SJCRH30 (cell line): Measurements from ENCODE around the gene SERINC1. TPM values are rescaled to one million over a fixed set of nuclear protein-coding genes. Genes with fewer than 3 reads are reported as not detected.
"Not testable (repeated sequence)": the region's sequence is repeated elsewhere in the genome, so short reads cannot be mapped to it uniquely, and the experiment has no call there.

Experiments
- DNase-seq, 2 experiments: peaks; one replicate each; pipeline ENCODE4 v3.0.0-alpha.2; 2015 to 2020
- H3K27ac ChIP-seq: fragments of 250-450 bp; sonication (Bioruptor Pico); 2 replicates; pipeline ENCODE4 v1.5.1; 2020; ENCODE audit warnings: mild to moderate bottlenecking, moderate library complexity
- H3K27me3 ChIP-seq: fragments of 250-450 bp; sonication (Bioruptor Pico); 2 replicates; pipeline ENCODE4 v1.5.1; 2020; ENCODE audit warnings: mild to moderate bottlenecking, moderate library complexity
- H3K36me3 ChIP-seq: fragments of 250-450 bp; sonication (Bioruptor Pico); 2 replicates; pipeline ENCODE4 v1.5.1; 2020; ENCODE audit warnings: mild to moderate bottlenecking, moderate library complexity
- H3K4me1 ChIP-seq: fragments of 250-450 bp; sonication (Bioruptor Pico); 2 replicates; pipeline ENCODE4 v1.5.1; 2020; ENCODE audit warnings: mild to moderate bottlenecking, moderate library complexity
- H3K4me3 ChIP-seq: fragments of 250-450 bp; sonication (Bioruptor Pico); 2 replicates; pipeline ENCODE4 v1.5.1; 2020; ENCODE audit warnings: mild to moderate bottlenecking, moderate library complexity
- H3K9me3 ChIP-seq: fragments of 250-450 bp; sonication (Bioruptor Pico); replicated peaks from 2 replicates; pipeline ENCODE4 v1.5.1; 2020; ENCODE audit warnings: mild to moderate bottlenecking, moderate library complexity
- total RNA-seq: library from RNA; depleted of rRNA; stranded (reverse); fragments of >200 nt; shearing (Covaris generic); gene quantifications from 2 replicates; pipeline ENCODE4 v1.2.3, GENCODE V29; 2014

Gene SERINC1
- total RNA-seq, 1 experiment from 2014 or later = 76.7 TPM

DNA sequence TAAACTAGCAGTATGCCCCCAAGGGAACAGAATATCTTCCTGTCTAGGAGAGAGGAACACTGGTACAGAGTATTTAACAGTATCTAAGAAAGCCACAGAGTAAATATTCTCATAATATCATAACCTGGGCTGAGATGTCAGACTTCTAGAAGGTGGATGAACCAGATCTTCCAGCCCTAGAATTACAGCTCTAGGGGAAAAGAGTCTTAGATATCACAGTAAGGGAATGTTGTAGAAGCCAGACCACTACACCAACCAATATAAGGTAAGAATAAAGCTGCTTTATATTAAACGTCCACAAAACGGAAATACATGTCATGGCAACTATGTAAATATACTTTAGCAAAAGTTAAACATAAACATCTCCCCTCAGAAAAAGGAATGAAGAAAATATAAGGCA lies 12.4 kb downstream of the SERINC1 start:
- peaks cover 21% of the 10 kb centered on the region for H3K36me3 ChIP-seq
- no peaks in the 10 kb centered on the region for H3K27me3 ChIP-seq
- H3K4me1 ChIP-seq = no peaks in the 10 kb centered on the region
- no peak overlapping the region for H3K27ac ChIP-seq
- H3K9me3 ChIP-seq = no peaks in the 10 kb centered on the region
- no peak for DNase-seq
- H3K4me3 ChIP-seq = no peak overlapping the region

- Histone ChIP-seq H3K27ac (no peak overlapping the region), H3K27me3 (no peaks in the 10 kb centered on the region), H3K4me3 (no peak overlapping the region), H3K9me3 (no peaks in the 10 kb centered on the region), H3K4me1 (no peaks in the 10 kb centered on the region), H3K36me3 (peaks cover 32% of the 10 kb centered on the region)
- no peak for DNase-seq
Observed at GRCh38 chr6:122458087-122458486, 13.5 kb downstream of the SERINC1 start.

DNA sequence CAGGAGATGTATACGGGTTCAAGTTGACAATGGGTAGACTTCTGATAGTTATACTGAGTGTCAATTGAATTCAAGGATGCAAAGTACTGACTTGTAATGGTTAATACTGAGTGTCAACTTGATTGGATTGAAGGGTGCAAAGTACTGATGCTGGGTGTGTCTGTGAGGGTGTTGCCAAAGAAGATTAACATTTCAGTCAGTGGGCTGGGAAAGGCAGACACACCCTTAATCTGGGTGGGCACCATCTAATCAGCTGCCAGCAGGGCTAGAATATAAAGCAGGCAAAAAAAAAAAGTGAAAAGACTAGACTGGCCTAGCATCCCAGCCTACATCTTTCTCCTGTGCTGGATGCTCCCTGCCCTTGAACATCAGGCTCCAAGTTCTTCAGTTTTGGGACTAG lies 16.5 kb downstream of the SERINC1 start:
- H3K4me1 ChIP-seq, H3K9me3 ChIP-seq: not testable (repeated sequence)
- H3K36me3 ChIP-seq = peaks cover 43% of the 10 kb centered on the region

DNA sequence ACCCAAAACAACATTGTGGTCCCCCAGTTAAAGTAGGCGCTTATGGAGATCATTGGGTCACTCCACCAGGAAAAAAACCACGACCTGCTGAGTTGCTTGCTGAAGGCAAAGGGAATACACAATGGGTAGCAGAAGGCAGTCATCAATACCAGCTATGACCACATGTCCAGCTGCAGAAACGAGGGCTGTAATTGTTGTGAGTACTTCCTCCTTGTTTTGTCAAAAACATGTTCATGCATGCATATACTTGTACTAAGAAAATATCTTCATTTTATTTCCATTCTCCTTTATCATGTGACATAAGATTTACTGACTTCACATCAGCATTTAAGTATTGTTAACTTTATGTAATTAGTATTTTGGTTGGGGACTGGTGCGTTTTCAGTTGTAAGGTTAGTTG lies 16.9 kb downstream of the SERINC1 start:
- Histone ChIP-seq H3K4me3 (no peak overlapping the region), H3K27me3 (no peaks in the 10 kb centered on the region), H3K36me3 (peaks cover 43% of the 10 kb centered on the region), H3K4me1 (no peaks in the 10 kb centered on the region), H3K9me3 (no peaks in the 10 kb centered on the region), H3K27ac (no peak overlapping the region)
- no peak for DNase-seq

More for the DNA sequence above, 16.5 kb downstream of the SERINC1 start:
- H3K27me3 ChIP-seq, H3K27ac ChIP-seq, DNase-seq, H3K4me3 ChIP-seq: not testable (repeated sequence)

- H3K27ac ChIP-seq = no peak overlapping the region
- DNase-seq = no peak
- H3K27me3 ChIP-seq = no peaks in the 10 kb centered on the region
- H3K9me3 ChIP-seq = no peaks in the 10 kb centered on the region
- peaks cover 46% of the 10 kb centered on the region for H3K36me3 ChIP-seq
- no peak overlapping the region for H3K4me3 ChIP-seq
- H3K4me1 ChIP-seq = no peaks in the 10 kb centered on the region
Observed at GRCh38 chr6:122452509-122452908, 19.1 kb downstream of the SERINC1 start.

DNA sequence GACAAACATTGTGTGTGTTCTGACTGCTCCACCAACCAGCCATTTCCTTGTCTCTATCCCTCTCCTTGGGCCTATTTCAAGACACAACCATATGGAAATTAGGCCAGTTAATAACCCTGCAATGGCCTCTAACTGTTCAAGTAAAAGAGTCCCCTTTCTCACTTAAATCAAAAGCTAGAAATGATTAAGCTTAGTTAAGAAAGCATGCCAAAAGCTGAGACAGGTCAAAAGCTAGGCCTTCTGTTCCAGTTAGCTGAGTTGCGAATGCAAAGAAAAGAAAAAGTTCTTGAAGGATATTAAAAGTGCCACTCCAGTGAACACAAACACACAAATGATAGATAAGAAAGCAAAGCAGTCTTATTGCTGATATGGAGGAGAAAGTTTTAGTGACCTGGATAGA lies 22.5 kb downstream of the SERINC1 start:
- Histone ChIP-seq H3K4me3 (no peak overlapping the region), H3K27ac (no peak overlapping the region), H3K27me3 (no peaks in the 10 kb centered on the region), H3K36me3 (peaks cover 49% of the 10 kb centered on the region), H3K9me3 (no peaks in the 10 kb centered on the region), H3K4me1 (no peaks in the 10 kb centered on the region)
- DNase-seq = no peak

DNA sequence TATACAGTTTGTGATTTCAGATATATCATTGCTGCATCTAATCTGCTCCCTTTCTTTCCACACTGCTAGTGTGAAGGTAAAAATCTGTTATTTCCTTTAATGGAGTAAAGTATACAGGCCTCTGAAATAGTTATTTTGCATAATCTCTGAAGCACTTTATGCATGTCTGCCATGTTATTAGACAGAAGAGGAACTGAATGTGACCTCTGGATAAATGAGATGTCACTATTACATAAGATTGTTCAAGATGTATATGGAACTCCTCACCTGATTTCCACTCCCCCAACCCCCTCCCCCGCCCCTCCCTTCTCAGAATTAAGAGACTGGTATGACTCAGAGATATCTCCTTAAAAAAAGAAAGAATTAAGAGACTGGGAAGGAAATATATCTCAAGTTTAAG lies 26.3 kb downstream of the SERINC1 start:
- DNase-seq = no peak
- H3K9me3 ChIP-seq = no peaks in the 10 kb centered on the region
- no peaks in the 10 kb centered on the region for H3K4me1 ChIP-seq
- no peaks in the 10 kb centered on the region for H3K27me3 ChIP-seq
- peaks cover 48% of the 10 kb centered on the region for H3K36me3 ChIP-seq
- no peak overlapping the region for H3K27ac ChIP-seq
- H3K4me3 ChIP-seq = no peak overlapping the region

DNA sequence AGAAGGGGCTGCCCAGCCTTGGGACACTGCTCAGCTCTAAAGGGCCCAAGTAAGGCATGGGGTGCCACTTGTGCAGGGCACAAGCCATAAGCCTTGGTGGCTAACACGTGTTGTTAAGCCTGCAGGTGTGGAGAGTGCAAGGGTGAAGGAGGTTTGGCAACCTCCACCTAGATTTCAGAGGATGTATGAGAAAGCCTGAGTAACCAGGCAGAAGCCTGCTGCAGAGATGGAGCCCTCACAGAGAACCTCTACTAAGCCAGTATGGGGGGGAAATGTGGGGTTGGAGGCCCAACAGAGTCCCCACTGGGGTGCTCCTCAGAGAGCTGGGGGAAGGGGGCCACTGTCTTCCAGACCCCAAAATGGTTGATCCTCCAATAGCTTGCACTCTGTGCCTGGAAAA lies 32.6 kb downstream of the SERINC1 start:
- peak in 1 of 2 experiments; percentile 7 for DNase-seq
- no peaks in the 10 kb centered on the region for H3K27me3 ChIP-seq
- peaks cover 64% of the 10 kb centered on the region for H3K36me3 ChIP-seq
- H3K27ac ChIP-seq = no peak overlapping the region
- H3K4me1 ChIP-seq = no peaks in the 10 kb centered on the region
- H3K9me3 ChIP-seq = no peaks in the 10 kb centered on the region; the same call in 1 of the 2 replicates
- no peak overlapping the region for H3K4me3 ChIP-seq

DNA sequence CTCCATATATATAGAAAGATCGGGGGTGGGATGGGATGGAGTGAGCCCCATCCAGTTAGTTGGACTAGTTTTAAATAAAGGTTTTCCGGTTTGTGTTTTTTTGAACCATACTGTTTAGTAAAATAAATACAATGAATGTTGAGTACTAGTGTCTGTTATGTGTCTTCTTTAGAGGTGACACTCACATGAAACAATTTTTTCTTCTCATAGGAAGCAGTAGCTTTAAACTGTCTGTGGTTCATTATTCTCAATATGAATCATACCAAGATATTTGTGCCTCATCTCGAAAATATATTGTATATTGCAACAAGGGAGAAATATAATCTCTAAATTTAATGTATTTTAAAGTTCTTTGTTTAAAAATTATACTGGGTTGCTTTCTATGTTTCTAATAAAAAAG lies 38.8 kb downstream of the SERINC1 start:
- Histone ChIP-seq H3K9me3 (no peaks in the 10 kb centered on the region), H3K4me3 (no peak overlapping the region), H3K36me3 (peaks cover 62% of the 10 kb centered on the region), H3K4me1 (no peaks in the 10 kb centered on the region), H3K27ac (no peak overlapping the region), H3K27me3 (no peaks in the 10 kb centered on the region)
- no peak for DNase-seq

DNA sequence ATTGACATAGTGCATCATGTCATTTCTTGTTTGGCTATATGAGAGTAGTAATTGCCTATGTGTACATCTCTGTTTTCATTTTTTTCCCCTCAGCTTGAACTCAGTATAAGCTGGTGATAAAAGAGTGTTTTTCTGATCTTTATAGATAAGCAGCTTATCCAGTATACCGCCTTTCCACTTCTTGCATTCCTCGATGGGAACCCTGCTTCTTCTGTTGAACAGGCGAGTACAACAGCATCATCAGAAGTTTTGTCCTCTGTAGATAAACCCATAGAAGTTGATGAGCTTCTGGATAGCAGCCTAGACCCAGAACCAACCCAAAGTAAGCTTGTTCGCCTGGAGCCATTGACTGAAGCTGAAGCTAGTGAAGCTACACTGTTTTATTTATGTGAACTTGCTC lies 39.8 kb downstream of the SERINC1 start:
- Histone ChIP-seq H3K27me3 (no peaks in the 10 kb centered on the region), H3K4me1 (no peaks in the 10 kb centered on the region), H3K4me3 (no peak overlapping the region), H3K9me3 (no peaks in the 10 kb centered on the region), H3K27ac (no peak overlapping the region), H3K36me3 (peaks cover 58% of the 10 kb centered on the region)
- no peak for DNase-seq

DNA sequence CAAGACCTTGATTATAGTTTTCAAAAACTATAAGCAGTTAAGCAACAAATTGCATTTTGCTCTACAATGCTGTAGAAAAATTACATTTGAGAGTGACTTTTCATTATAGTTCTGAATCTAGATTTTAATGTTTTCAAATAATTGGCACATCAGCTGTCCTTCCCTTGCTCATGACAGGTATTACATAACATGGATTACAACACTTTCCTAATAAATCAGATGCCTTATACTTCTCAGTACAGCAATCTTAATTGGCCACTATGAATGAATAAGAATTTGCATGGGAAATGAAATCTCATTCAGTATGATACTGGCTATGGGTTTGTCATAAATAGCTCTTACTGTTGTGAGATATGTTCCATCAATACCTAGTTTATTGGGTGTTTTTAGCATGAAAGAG lies 42.3 kb downstream of the SERINC1 start:
- H3K4me1 ChIP-seq = no peaks in the 10 kb centered on the region
- no peak overlapping the region for H3K4me3 ChIP-seq
- no peak for DNase-seq
- no peaks in the 10 kb centered on the region for H3K9me3 ChIP-seq
- peaks cover 65% of the 10 kb centered on the region for H3K36me3 ChIP-seq
- no peak overlapping the region for H3K27ac ChIP-seq
- H3K27me3 ChIP-seq = no peaks in the 10 kb centered on the region

DNA sequence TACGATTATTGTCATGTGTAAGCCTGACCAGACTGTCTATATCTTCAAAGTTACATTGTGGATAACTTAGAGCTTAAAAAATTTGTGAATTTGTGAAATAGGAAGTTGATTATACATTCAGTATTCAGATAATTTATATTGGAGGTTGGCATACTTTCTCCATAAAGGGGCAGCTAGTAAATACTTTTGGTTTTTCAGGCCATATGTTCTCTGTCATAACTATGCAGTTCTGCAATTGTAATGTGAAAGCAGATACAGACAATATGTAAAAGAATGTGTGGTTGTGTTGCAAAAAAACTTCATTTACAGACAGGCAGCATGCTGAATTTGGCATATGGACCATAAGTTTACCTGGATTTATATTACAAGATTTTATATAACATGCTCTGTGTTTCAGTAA lies 42.8 kb downstream of the SERINC1 start:
- no peak for DNase-seq

DNA sequence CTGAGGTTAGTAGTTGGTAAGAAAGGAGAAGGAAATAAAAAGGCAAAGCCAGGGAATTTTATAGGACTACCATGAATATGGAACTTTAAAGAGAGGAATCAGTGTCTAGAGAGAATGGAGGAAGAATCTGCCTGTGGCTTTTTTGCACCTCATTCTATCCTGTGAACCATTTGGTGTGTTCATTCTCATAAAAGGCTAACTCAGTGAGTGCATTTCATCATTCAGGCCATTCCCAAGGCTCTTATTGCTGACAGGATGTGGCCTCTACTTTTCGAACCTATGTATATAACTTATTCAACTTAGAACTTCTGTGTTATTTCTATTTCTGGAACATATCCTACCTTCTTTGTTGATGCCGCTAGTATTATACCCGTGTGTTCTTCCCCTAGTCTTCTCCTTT lies 45.0 kb downstream of the SERINC1 start:
- H3K4me1 ChIP-seq = no peaks in the 10 kb centered on the region
- no peaks in the 10 kb centered on the region for H3K9me3 ChIP-seq
- no peaks in the 10 kb centered on the region for H3K27me3 ChIP-seq
- no peak for DNase-seq
- no peak overlapping the region for H3K4me3 ChIP-seq
- H3K27ac ChIP-seq = no peak overlapping the region
- H3K36me3 ChIP-seq = peaks cover 69% of the 10 kb centered on the region

More for the DNA sequence above, 42.8 kb downstream of the SERINC1 start:
- H3K27me3 ChIP-seq = no peaks in the 10 kb centered on the region
- no peaks in the 10 kb centered on the region for H3K4me1 ChIP-seq
- no peak overlapping the region for H3K27ac ChIP-seq
- H3K36me3 ChIP-seq = peaks cover 65% of the 10 kb centered on the region
- H3K4me3 ChIP-seq = no peak overlapping the region
- H3K9me3 ChIP-seq = no peaks in the 10 kb centered on the region

- Histone ChIP-seq H3K4me1 (no peaks in the 10 kb centered on the region), H3K27me3 (no peaks in the 10 kb centered on the region), H3K9me3 (no peaks in the 10 kb centered on the region), H3K36me3 (peaks cover 69% of the 10 kb centered on the region), H3K4me3 (no peak overlapping the region), H3K27ac (no peak overlapping the region)
- no peak for DNase-seq
Observed at GRCh38 chr6:122423734-122424133, 47.9 kb downstream of the SERINC1 start.

- H3K9me3 ChIP-seq = no peaks in the 10 kb centered on the region
- H3K4me1 ChIP-seq = no peaks in the 10 kb centered on the region
- H3K4me3 ChIP-seq = no peak overlapping the region
- DNase-seq = no peak
- no peak overlapping the region for H3K27ac ChIP-seq
- peaks cover 67% of the 10 kb centered on the region for H3K36me3 ChIP-seq
- no peaks in the 10 kb centered on the region for H3K27me3 ChIP-seq
Observed at GRCh38 chr6:122422614-122423267, 48.9 kb downstream of the SERINC1 start.

DNA sequence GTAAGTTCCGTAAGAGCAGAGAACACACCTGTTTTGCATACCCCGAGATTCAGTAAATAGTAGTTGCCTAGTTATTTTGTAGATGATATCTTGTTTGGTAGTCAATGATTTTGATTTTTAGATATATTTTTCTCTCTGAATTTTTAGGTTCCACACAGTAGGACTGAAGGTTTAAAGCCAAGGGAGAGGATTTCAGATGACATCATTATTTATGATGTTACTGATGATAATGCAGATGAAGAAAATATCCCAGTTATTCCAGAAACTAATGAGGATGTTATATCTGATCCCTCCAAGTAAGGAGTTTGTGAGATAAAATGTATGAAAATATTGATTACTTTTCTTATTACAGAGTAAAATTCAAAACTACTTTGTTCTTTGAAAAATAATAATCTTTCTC lies 49.6 kb downstream of the SERINC1 start:
- Histone ChIP-seq H3K27ac (no peak overlapping the region), H3K27me3 (no peaks in the 10 kb centered on the region), H3K36me3 (peaks cover 71% of the 10 kb centered on the region)

More for the DNA sequence above, 49.6 kb downstream of the SERINC1 start:
- H3K4me1 ChIP-seq = no peaks in the 10 kb centered on the region
- no peaks in the 10 kb centered on the region for H3K9me3 ChIP-seq
- no peak for DNase-seq
- H3K4me3 ChIP-seq = no peak overlapping the region
